ENCODE results near the gene KCTD5.

Gene KCTD5

GRCh38 chr16:2726923-2727322 is 44.6 kb downstream of the KCTD5 start:
- no peak for DNase-seq (ENCODE audit: low read depth)

- no peak for DNase-seq (ENCODE audit: low read depth)
Measured at GRCh38 chr16:2728034-2728433, 45.7 kb downstream of the KCTD5 start.

GRCh38 chr16:2734844-2735515 is 52.7 kb downstream of the KCTD5 start:
- DNase-seq (ENCODE audit: low read depth), result no peak

- no peak for DNase-seq (ENCODE audit: low read depth)
Measured at GRCh38 chr16:2736476-2737237, 54.3 kb downstream of the KCTD5 start.

- no peak for DNase-seq (ENCODE audit: low read depth)
Measured at GRCh38 chr16:2737238-2737605, 54.9 kb downstream of the KCTD5 start.

GRCh38 chr16:2737895-2738418 is 55.6 kb downstream of the KCTD5 start:
- DNase-seq (ENCODE audit: low read depth), result no peak

GRCh38 chr16:2738615-2739014 is 56.3 kb downstream of the KCTD5 start:
- DNase-seq (ENCODE audit: low read depth), result no peak

- DNase-seq (ENCODE audit: low read depth), result no peak
Measured at GRCh38 chr16:2739625-2740430, 57.5 kb downstream of the KCTD5 start.

- DNase-seq (ENCODE audit: low read depth), result no peak
Measured at GRCh38 chr16:2740476-2740875, 58.2 kb downstream of the KCTD5 start.

- no peak for DNase-seq (ENCODE audit: low read depth)
Measured at GRCh38 chr16:2741168-2741567, 58.8 kb downstream of the KCTD5 start.

GRCh38 chr16:2742323-2743006 is 60.1 kb downstream of the KCTD5 start:
- no peak for DNase-seq (ENCODE audit: low read depth)

GRCh38 chr16:2743007-2743810 is 60.9 kb downstream of the KCTD5 start:
- DNase-seq (ENCODE audit: low read depth), result no peak

GRCh38 chr16:2744711-2745110 is 62.4 kb downstream of the KCTD5 start:
- DNase-seq (ENCODE audit: low read depth), result no peak

GRCh38 chr16:2745116-2745890 is 63.0 kb downstream of the KCTD5 start:
- DNase-seq (ENCODE audit: low read depth), result no peak

- no peak for DNase-seq (ENCODE audit: low read depth)
Measured at GRCh38 chr16:2745961-2746360, 63.6 kb downstream of the KCTD5 start.

- DNase-seq (ENCODE audit: low read depth), result no peak
Measured at GRCh38 chr16:2748757-2749455, 66.6 kb downstream of the KCTD5 start.

- no peak for DNase-seq (ENCODE audit: low read depth)
Measured at GRCh38 chr16:2749476-2749875, 67.2 kb downstream of the KCTD5 start.

GRCh38 chr16:2749936-2750335 is 67.6 kb downstream of the KCTD5 start:
- DNase-seq (ENCODE audit: low read depth), result no peak

GRCh38 chr16:2751577-2752034 is 69.3 kb downstream of the KCTD5 start:
- no peak for DNase-seq (ENCODE audit: low read depth)
